ENCODE measurements around the gene WFS1.

Gene WFS1

DNA sequence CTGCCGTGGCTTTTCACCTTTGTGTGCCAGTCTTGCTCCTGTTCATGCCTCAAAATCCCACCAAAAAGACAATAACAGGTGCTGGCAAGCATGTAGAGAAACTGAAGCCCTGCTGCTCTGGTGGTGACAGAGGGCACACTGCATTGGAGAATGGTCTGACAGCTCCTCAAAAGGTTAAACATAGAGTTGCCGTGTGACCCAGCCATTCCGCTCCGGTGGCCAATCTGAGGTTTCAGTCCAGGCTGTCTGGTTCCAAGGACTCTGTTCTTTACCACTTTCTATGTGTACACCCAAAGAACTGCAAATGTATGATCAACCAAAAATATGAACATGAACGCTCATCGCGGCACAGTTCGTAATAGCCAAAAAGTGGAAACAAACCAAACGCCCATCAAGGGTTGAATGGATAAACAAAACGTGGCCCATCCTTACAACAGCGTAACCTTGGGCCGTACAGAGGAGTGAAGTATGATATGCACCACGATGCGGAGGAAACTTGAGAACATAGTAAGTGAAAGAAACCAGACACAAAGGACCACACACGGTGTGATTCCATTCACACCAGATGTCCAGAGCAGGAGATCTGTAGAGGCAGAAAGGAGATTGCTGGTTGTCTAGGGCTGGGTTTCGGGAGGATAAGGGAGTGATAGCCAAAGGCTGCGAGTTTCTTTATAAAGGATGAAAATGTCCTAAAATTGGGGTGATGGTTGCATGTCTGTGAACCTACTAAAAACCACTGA is 33.6 kb upstream of the WFS1 start:
- DNase-seq (ENCODE audit: low read depth): no peak
- no peak overlapping the region for H3K4me3 ChIP-seq (ENCODE audit: low read length)
- TF ChIP-seq, protein P1, sequence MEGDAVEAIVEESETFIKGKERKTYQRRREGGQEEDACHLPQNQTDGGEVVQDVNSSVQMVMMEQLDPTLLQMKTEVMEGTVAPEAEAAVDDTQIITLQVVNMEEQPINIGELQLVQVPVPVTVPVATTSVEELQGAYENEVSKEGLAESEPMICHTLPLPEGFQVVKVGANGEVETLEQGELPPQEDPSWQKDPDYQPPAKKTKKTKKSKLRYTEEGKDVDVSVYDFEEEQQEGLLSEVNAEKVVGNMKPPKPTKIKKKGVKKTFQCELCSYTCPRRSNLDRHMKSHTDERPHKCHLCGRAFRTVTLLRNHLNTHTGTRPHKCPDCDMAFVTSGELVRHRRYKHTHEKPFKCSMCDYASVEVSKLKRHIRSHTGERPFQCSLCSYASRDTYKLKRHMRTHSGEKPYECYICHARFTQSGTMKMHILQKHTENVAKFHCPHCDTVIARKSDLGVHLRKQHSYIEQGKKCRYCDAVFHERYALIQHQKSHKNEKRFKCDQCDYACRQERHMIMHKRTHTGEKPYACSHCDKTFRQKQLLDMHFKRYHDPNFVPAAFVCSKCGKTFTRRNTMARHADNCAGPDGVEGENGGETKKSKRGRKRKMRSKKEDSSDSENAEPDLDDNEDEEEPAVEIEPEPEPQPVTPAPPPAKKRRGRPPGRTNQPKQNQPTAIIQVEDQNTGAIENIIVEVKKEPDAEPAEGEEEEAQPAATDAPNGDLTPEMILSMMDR (conservative IDR thresholded peaks at IDR 0.05; ENCODE audit: low read depth, low read length): no peak

DNA sequence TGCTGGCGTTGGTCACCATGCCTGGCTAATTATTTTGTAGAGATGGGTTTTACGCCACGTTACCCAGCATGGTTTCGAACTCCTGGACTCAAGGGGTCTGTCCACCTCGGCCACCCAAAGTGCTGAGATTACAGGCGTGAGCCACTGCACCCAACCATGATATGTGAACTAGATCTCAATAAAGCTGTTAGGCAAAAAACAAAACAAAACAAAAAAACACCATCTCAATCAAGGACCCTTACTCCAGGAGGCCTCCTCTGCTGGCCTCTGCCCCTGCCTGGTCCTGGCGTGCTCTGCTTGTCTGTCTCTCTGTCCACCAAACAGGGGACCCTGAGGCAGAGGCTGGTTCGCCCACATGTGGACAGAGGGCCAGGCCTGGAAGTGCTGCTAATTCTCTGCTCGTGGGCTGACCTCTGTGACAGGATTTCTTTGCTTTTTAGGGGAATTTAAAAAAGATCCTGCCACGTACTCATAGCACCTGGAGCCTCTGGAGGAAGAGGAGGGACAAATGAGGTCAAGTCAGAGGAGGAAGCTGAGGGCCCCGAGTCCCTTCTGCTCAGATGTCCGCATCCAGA is 32.7 kb upstream of the WFS1 start:
- TF ChIP-seq, protein P1 (conservative IDR thresholded peaks at IDR 0.05; ENCODE audit: low read depth, low read length): no peak
- no peak overlapping the region for H3K4me3 ChIP-seq (ENCODE audit: low read length)
- no peak for DNase-seq (ENCODE audit: low read depth)

DNA sequence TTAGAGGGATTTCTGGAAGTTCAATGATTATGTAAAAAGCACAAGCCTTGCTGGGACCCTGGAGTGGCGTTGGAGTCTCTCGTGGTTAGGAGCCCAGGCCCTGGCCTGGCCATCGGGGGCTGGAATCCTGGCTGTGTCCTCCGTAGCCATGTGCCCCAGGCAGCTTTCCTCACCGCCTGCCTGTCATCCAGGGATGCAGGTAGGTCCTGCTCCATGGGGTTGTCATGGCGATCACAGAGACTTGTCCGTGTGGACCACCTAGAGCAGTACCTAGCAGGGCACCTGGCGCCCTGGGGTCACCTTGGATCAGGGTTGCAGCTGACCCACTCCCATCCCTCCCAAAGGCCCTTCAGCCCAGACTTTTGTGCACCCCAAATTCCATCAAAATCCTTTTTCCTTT is 30.2 kb upstream of the WFS1 start:
- TF ChIP-seq, protein P1 (conservative IDR thresholded peaks at IDR 0.05; ENCODE audit: low read depth, low read length): no peak
- no peak overlapping the region for H3K4me3 ChIP-seq (ENCODE audit: low read length)
- no peak for DNase-seq (ENCODE audit: low read depth)

DNA sequence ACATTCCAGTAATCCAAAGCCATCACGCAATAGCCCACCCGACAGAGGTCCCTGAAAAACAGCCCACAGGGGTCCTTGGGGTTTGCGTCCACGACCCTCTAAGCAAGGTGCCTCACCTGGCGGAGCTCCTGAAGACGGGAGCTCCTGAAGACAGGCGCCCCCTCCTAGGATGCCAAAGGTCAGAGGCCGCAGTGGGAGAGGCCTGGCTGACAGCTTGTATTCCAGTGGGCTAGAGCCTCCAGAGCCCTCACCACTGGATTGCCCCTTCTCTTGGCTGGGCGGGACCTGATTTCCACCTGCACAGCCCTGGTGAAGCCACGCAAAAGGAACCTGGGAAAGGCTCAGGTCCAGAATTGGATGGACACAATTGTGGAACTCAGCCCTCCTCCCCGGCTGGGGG is 29.7 kb upstream of the WFS1 start:
- DNase-seq (ENCODE audit: low read depth): no peak
- H3K4me3 ChIP-seq (ENCODE audit: low read length): no peak overlapping the region
- TF ChIP-seq, protein P1 (conservative IDR thresholded peaks at IDR 0.05; ENCODE audit: low read depth, low read length): no peak

DNA sequence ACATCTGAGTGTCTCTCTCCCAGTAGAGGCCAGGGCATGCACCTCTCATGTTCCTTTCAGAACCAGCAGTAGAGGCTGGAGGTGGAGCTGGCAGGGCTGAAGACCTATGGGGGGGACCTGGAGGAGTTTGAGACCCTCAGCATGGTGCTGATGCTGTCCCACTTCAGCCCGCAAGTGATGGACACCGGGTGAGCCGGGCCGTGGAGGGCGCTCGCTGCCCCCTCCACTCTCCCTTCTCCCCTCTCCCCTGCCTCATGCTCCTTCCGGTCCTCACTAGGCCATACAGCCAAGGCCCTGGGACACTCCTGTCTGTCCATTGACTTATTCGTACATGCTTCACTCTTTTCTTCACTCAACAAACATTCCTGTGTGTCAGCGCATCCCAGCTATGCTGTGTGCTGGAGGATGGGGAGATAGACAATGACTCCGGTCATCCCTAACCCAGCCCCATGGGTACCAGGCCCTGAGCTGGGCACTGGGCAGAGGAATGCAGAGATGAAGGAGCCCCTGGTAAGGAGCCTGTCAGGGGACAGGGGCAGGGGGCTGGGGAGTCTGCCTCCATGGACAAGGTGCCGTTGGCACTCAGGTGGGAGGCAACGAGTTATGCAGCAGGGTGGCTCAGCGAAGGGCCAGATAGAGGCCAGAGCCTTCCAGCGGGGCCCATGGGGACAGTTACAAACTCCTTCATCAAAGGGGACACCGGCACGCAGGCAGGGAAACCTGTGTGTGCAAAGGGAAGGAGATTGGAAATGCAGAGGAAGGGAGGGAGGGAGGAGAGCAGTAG is 28.4 kb upstream of the WFS1 start:
- no peak for DNase-seq (ENCODE audit: low read depth)

DNA sequence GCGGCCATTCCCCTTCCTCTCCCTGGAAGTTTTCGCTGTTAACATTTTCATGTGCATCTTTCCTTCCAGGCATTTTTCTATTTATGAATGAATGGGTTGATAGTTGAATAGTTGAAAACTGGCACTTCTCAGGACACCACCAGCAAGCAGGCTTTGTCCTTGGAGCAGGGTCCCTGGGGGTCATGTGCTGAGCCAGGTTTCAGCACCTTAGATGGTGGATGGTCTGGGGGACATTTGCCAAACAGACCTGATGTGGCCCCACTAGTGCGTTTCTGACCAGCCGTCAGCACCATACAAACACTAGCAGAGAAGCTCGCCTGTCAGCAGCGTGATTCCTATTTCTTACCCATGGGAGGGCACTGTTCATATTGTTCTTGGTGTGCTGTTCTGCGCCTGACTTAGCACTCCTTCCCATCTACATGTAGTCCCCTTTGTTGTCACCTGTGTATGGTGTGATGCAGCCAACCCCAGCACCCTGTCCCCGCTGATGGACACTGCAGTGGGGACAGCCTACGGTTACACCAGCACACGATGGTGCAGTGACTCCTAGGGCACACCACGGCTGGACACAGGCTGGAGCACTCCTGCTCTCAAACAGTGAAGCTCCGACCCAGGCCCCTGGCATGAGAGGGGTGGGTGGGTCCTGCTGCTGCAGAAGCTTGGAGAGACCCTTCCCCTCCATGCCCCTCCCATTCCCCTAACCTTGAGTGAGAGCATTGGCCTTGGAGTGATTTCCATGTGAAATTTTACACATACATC is 27.2 kb upstream of the WFS1 start:
- no peak for DNase-seq (ENCODE audit: low read depth)
- TF ChIP-seq, protein P1 (conservative IDR thresholded peaks at IDR 0.05; ENCODE audit: low read depth, low read length): no peak
- no peak overlapping the region for H3K4me3 ChIP-seq (ENCODE audit: low read length)

More for the DNA sequence above, 28.4 kb upstream of the WFS1 start:
- TF ChIP-seq, protein P1 (conservative IDR thresholded peaks at IDR 0.05; ENCODE audit: low read depth, low read length): no peak
- H3K4me3 ChIP-seq (ENCODE audit: low read length): no peak overlapping the region

All from retinal pigment epithelial cell (primary cell).